Activated CD8-positive, alpha-beta T cell treated with anti-CD3 and anti-CD28 coated beads for 36 hours (primary cell): ENCODE results near the gene SORCS2. TPM values are rescaled to one million over a fixed set of nuclear protein-coding genes. Genes with fewer than 3 reads are reported as not detected.

Source experiments
- ATAC-seq: fragments of 200-7000 bp; cut with Tn5 transposase; one replicate; pipeline ENCODE4 v1.10.0; 2021; ENCODE audit warnings: mild to moderate bottlenecking, moderate library complexity
- CTCF ChIA-PET: fragments of 350-600 bp; sonication (Branson Sonifier 250); formaldehyde crosslinking; loops from one replicate; lab custom pipeline; 2021; ENCODE audit warnings: antibody characterized with exemption; lab: Charles Lee
- POLR2A ChIA-PET: fragments of 350-600 bp; sonication (Branson Sonifier 250); formaldehyde crosslinking; loops from one replicate; lab custom pipeline; 2021; ENCODE audit warnings: antibody characterized with exemption; lab: Charles Lee
- DNase-seq: peaks from one replicate; pipeline ENCODE4 v3.0.0-alpha.2; 2020
- H3K27ac Mint-ChIP-seq: one replicate; pipeline ENCODE4 v1.8.0; 2021; ENCODE audit warnings: mild to moderate bottlenecking, mixed read lengths
- H3K27me3 Mint-ChIP-seq: one replicate; pipeline ENCODE4 v1.8.0; 2021; ENCODE audit warnings: mixed read lengths
- H3K36me3 Mint-ChIP-seq: one replicate; pipeline ENCODE4 v1.8.0; 2021; ENCODE audit warnings: low read depth, mixed read lengths
- H3K4me1 Mint-ChIP-seq: one replicate; pipeline ENCODE4 v1.8.0; 2021; ENCODE audit warnings: low read depth, mixed read lengths
- H3K4me3 Mint-ChIP-seq: one replicate; pipeline ENCODE4 v1.8.0; 2021; ENCODE audit warnings: mild to moderate bottlenecking, moderate library complexity, mixed read lengths
- H3K9me3 Mint-ChIP-seq: one replicate; pipeline ENCODE4 v1.8.0; 2021; ENCODE audit warnings: mixed read lengths
- CTCF ChIP-seq: fragments of 200-600 bp; IDR thresholded peaks from one replicate; pipeline ENCODE4 v1.8.0; 2022; ENCODE audit warnings: antibody characterized with exemption, mild to moderate bottlenecking
- intact Hi-C: fragments of 100-400 bp; cut with micrococcal nuclease; formaldehyde crosslinking; loops from one replicate; pipeline ENCODE4 v1.10.0; 2022
- total RNA-seq, 2 experiments: library from RNA; stranded (reverse); gene quantifications; one replicate each; pipeline ENCODE4 v1.2.3, GENCODE V29; 2021

The SORCS2 gene
- total RNA-seq, 2 experiments from 2014 or later = 0.05 TPM; not detected in 1

- Mint-ChIP-seq H3K27me3 (no peaks in the 10 kb centered on the region), H3K36me3 (no peaks in the 10 kb centered on the region), H3K27ac (no peak overlapping the region), H3K9me3 (peaks cover 2% of the 10 kb centered on the region), H3K4me3 (no peak overlapping the region), H3K4me1 (no peaks in the 10 kb centered on the region)
- CTCF ChIA-PET = no interaction called here
- no peak for ATAC-seq
- POLR2A ChIA-PET = no interaction called here
- intact Hi-C loops = no loop called here
- TF ChIP-seq CTCF = no peak
- no peak for DNase-seq
These were observed 486.0 kb downstream of the SORCS2 start for GRCh38 chr4:7678318-7678852.

GRCh38 chr4:7679406-7680040, 487.2 kb downstream of the SORCS2 start:
- ATAC-seq (no peak), DNase-seq (no peak)
- peaks cover 2% of the 10 kb centered on the region for H3K9me3 Mint-ChIP-seq
- no peaks in the 10 kb centered on the region for H3K4me1 Mint-ChIP-seq
- ChIA-PET POLR2A (no interaction called here), CTCF (interaction anchor here (1.0 kb wide), 1 partner anchor 123 kb away, joined by 3 read pairs; no protein-coding TSS in a partner anchor)
- no peak for TF ChIP-seq CTCF
- H3K4me3 Mint-ChIP-seq = no peak overlapping the region
- no peak overlapping the region for H3K27ac Mint-ChIP-seq
- H3K27me3 Mint-ChIP-seq = no peaks in the 10 kb centered on the region
- no peaks in the 10 kb centered on the region for H3K36me3 Mint-ChIP-seq
- intact Hi-C loops = no loop called here

- CTCF ChIA-PET = interaction anchor here (1.0 kb wide), 1 partner anchor 122 kb away, joined by 3 read pairs; no protein-coding TSS in a partner anchor
- DNase-seq = no peak
These were observed 487.8 kb downstream of the SORCS2 start for GRCh38 chr4:7680106-7680505.

GRCh38 chr4:7680731-7681130, 488.4 kb downstream of the SORCS2 start:
- DNase-seq (no peak), ATAC-seq (no peak)
- Mint-ChIP-seq H3K4me3 (no peak overlapping the region), H3K4me1 (no peaks in the 10 kb centered on the region), H3K27ac (no peak overlapping the region), H3K27me3 (no peaks in the 10 kb centered on the region), H3K9me3 (peaks cover 2% of the 10 kb centered on the region), H3K36me3 (no peaks in the 10 kb centered on the region)
- TF ChIP-seq CTCF = no peak
- intact Hi-C loops = no loop called here
- CTCF ChIA-PET = no interaction called here
- POLR2A ChIA-PET = no interaction called here

More at GRCh38 chr4:7680106-7680505, 487.8 kb downstream of the SORCS2 start:
- Mint-ChIP-seq H3K27ac (no peak overlapping the region), H3K9me3 (peaks cover 2% of the 10 kb centered on the region), H3K4me1 (no peaks in the 10 kb centered on the region), H3K27me3 (no peaks in the 10 kb centered on the region), H3K36me3 (no peaks in the 10 kb centered on the region), H3K4me3 (no peak overlapping the region)
- ATAC-seq = no peak
- TF ChIP-seq CTCF = no peak
- POLR2A ChIA-PET = no interaction called here
- intact Hi-C loops = no loop called here

GRCh38 chr4:7683126-7683703, 490.9 kb downstream of the SORCS2 start:
- no peak for TF ChIP-seq CTCF
- Mint-ChIP-seq H3K4me1 (no peaks in the 10 kb centered on the region), H3K9me3 (peaks cover 2% of the 10 kb centered on the region), H3K27ac (no peak overlapping the region), H3K27me3 (no peaks in the 10 kb centered on the region), H3K36me3 (no peaks in the 10 kb centered on the region), H3K4me3 (no peak overlapping the region)
- no peak for ATAC-seq
- intact Hi-C loops = no loop called here
- ChIA-PET POLR2A (no interaction called here), CTCF (no interaction called here)
- DNase-seq = no peak
